Measurements from ENCODE around the gene OMG.

OMG gene

GRCh38 chr17:31256936-31257335 is 40.1 kb downstream of the OMG start:
- DNase-seq: no peak

GRCh38 chr17:31254654-31255053 is 42.4 kb downstream of the OMG start:
- DNase-seq: no peak

GRCh38 chr17:31252741-31253140 is 44.3 kb downstream of the OMG start:
- DNase-seq: no peak

- DNase-seq: no peak
Measured at GRCh38 chr17:31251970-31252328, 45.1 kb downstream of the OMG start.

DNA sequence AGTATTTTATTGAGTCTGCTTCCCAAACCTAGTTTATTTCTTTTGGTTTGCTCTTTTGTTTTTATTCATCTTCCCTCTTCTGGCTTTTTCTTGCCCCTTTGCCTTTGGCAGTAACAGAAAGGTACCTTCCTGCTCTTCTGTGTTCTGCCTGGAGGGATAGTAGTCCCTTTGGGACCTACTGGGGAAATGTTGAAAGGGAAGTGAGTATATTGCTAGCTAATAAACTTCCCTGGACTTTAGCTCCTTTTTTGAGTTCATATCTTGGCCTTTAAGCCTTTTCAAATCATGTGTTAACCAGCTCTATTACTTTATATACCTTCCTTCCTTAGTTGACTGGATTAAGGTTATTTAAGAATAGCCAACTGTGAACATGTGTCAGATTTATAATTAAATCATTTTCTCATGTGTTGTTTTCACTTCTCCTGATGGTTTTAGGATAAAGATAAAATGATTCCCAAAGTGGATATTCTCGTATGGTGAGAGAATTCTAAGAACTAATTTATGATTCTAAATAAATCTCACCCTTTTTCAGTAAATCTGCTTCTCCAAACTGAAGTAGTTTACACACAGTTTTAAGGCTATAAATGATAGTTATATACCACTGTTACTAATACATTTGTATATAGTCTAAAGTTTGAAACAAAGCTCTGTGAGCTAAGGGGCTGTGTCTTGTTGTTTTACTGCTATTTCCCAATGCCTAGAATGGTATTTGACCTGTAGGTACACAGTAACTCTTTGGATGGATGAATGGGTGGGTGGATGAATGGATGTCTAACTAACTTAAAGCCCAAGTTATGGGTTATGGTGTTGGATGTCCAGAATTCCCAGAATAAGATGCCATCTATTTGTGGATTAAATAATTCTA is 45.7 kb downstream of the OMG start:
- no peak for DNase-seq

DNA sequence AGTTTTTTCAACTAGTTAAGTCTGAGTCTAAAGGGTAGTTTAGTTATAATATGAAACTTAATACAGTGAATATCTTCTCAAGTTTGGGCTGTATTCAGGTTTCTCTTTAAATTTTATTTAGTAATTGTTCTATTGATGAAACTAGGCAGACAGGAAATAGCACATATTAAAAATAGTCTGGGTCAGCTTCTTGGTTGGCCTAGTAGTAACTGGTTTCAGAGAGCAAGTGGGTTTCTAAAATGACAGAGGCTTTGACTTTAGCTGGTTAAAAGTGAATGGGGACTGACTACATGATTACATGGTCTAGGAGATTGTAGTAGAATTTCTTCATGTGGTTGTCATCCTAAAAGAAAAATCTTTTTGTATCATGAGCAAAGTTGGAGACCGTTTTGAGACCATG is 46.8 kb downstream of the OMG start:
- DNase-seq: no peak

GRCh38 chr17:31249835-31250141 is 47.3 kb downstream of the OMG start:
- DNase-seq: no peak

- no peak for DNase-seq
Measured at GRCh38 chr17:31248986-31249834, 47.8 kb downstream of the OMG start.
